Measurements from ENCODE around the gene THSD4. TPM values are rescaled to one million over a fixed set of nuclear protein-coding genes. Genes with fewer than 3 reads are reported as not detected.

The THSD4 gene
- total and polyA plus RNA-seq, 2 donors (not counting 1 experiment from before 2014, with no cell fraction given) = 43.1 to 95.5 TPM

- H3K9ac ChIP-seq (ENCODE audit: insufficient read depth, low read length) = no peak overlapping the region
- no peaks in the 10 kb centered on the region for H3K27me3 ChIP-seq (ENCODE audit: control insufficient read depth, insufficient read depth, low read length)
- no peak overlapping the region for H3K4me3 ChIP-seq (replicated peaks in 1 of 4; ENCODE audit: control extremely low read depth in 1 of 4, insufficient read depth in 1 of 4, low read depth in 3 of 4, low read length in 4 of 4)
- H3K4me1 ChIP-seq (ENCODE audit: control insufficient read depth, extremely low read depth, insufficient read depth, low read length) = no peaks in the 10 kb centered on the region
- H3K79me2 ChIP-seq (ENCODE audit: control insufficient read depth, insufficient read depth, low read length) = no peaks in the 10 kb centered on the region
- TF ChIP-seq EZH2 (IDR thresholded peaks at IDR 0.05; ENCODE audit: low read length, missing control alignments) = no peak
- TF ChIP-seq, protein P1, sequence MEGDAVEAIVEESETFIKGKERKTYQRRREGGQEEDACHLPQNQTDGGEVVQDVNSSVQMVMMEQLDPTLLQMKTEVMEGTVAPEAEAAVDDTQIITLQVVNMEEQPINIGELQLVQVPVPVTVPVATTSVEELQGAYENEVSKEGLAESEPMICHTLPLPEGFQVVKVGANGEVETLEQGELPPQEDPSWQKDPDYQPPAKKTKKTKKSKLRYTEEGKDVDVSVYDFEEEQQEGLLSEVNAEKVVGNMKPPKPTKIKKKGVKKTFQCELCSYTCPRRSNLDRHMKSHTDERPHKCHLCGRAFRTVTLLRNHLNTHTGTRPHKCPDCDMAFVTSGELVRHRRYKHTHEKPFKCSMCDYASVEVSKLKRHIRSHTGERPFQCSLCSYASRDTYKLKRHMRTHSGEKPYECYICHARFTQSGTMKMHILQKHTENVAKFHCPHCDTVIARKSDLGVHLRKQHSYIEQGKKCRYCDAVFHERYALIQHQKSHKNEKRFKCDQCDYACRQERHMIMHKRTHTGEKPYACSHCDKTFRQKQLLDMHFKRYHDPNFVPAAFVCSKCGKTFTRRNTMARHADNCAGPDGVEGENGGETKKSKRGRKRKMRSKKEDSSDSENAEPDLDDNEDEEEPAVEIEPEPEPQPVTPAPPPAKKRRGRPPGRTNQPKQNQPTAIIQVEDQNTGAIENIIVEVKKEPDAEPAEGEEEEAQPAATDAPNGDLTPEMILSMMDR (conservative IDR thresholded peaks at IDR 0.05 in 1 of 2, IDR thresholded peaks at IDR 0.05 in 1 of 2; ENCODE audit: low read depth in 1 of 2, low read length in 2 of 2) = no peak
- no peak for DNase-seq (ENCODE audit: low read depth in 2 of 2)
- H2AFZ ChIP-seq (ENCODE audit: low read length) = no peak overlapping the region
- H4K20me1 ChIP-seq (ENCODE audit: control insufficient read depth, extremely low read depth, insufficient read depth, low read length) = no peaks in the 10 kb centered on the region
- peaks cover 1% of the 10 kb centered on the region for H3K36me3 ChIP-seq (ENCODE audit: control insufficient read depth, insufficient read depth, low read length)
- H3K4me2 ChIP-seq (ENCODE audit: extremely low read depth, insufficient read depth, low read length) = no peak overlapping the region
- H3K27ac ChIP-seq (ENCODE audit: insufficient read depth, low read length) = no peak overlapping the region
- no peaks in the 10 kb centered on the region for H3K9me3 ChIP-seq (ENCODE audit: control insufficient read depth, insufficient read depth, low read depth, low read length)
Observed at GRCh38 chr15:71362987-71363968, 248.0 kb downstream of the THSD4 start.

DNA sequence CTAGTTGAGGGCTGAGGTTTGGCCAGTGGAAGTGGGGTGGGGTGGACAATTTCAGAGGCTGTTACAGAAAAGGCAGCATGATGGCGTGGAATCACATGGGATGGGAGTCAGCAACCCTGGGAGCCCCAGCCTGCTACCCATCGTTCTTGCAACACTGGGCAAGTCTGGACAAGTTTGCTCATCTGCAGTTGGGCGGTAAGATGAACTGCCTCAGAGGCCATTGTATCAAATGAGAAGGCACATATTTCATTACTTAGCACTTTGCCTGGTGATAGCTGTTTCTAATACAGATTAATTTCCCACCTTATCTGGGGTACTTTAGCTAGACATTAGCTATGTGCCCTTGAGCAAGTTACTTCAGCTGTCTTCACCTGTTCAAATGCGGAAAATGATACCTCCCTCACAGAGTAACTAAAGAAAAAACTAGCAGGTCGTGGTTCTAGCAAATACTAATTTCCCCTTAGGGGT, 248.9 kb downstream of the THSD4 start:
- Histone ChIP-seq H3K27ac (ENCODE audit: insufficient read depth, low read length) (no peak overlapping the region), H3K27me3 (ENCODE audit: control insufficient read depth, insufficient read depth, low read length) (no peaks in the 10 kb centered on the region), H3K4me3 (replicated peaks in 1 of 4; ENCODE audit: control extremely low read depth in 1 of 4, insufficient read depth in 1 of 4, low read depth in 3 of 4, low read length in 4 of 4) (no peak overlapping the region), H3K9me3 (ENCODE audit: control insufficient read depth, insufficient read depth, low read depth, low read length) (no peaks in the 10 kb centered on the region), H3K9ac (ENCODE audit: insufficient read depth, low read length) (no peak overlapping the region), H3K79me2 (ENCODE audit: control insufficient read depth, insufficient read depth, low read length) (no peaks in the 10 kb centered on the region), H3K4me1 (ENCODE audit: control insufficient read depth, extremely low read depth, insufficient read depth, low read length) (no peaks in the 10 kb centered on the region), H3K36me3 (ENCODE audit: control insufficient read depth, insufficient read depth, low read length) (peaks cover 1% of the 10 kb centered on the region), H3K4me2 (ENCODE audit: extremely low read depth, insufficient read depth, low read length) (no peak overlapping the region), H4K20me1 (ENCODE audit: control insufficient read depth, extremely low read depth, insufficient read depth, low read length) (no peaks in the 10 kb centered on the region), H2AFZ (ENCODE audit: low read length) (no peak overlapping the region)
- TF ChIP-seq, protein P1 (conservative IDR thresholded peaks at IDR 0.05 in 1 of 2, IDR thresholded peaks at IDR 0.05 in 1 of 2; ENCODE audit: low read depth in 1 of 2, low read length in 2 of 2) = no peak
- TF ChIP-seq EZH2 (IDR thresholded peaks at IDR 0.05; ENCODE audit: low read length, missing control alignments) = no peak
- DNase-seq (ENCODE audit: low read depth in 2 of 2) = no peak

GRCh38 chr15:71366522-71366921, 251.3 kb downstream of the THSD4 start:
- DNase-seq (ENCODE audit: low read depth in 2 of 2) = no peak
- H2AFZ ChIP-seq (ENCODE audit: low read length) = no peak overlapping the region
- H3K4me1 ChIP-seq (ENCODE audit: control insufficient read depth, extremely low read depth, insufficient read depth, low read length) = no peaks in the 10 kb centered on the region
- no peaks in the 10 kb centered on the region for H3K27me3 ChIP-seq (ENCODE audit: control insufficient read depth, insufficient read depth, low read length)
- no peaks in the 10 kb centered on the region for H4K20me1 ChIP-seq (ENCODE audit: control insufficient read depth, extremely low read depth, insufficient read depth, low read length)
- H3K4me3 ChIP-seq (replicated peaks in 1 of 4; ENCODE audit: control extremely low read depth in 1 of 4, insufficient read depth in 1 of 4, low read depth in 3 of 4, low read length in 4 of 4) = no peak overlapping the region
- no peak overlapping the region for H3K4me2 ChIP-seq (ENCODE audit: extremely low read depth, insufficient read depth, low read length)
- no peaks in the 10 kb centered on the region for H3K9me3 ChIP-seq (ENCODE audit: control insufficient read depth, insufficient read depth, low read depth, low read length)
- no peaks in the 10 kb centered on the region for H3K79me2 ChIP-seq (ENCODE audit: control insufficient read depth, insufficient read depth, low read length)
- no peak overlapping the region for H3K27ac ChIP-seq (ENCODE audit: insufficient read depth, low read length)
- TF ChIP-seq, protein P1 (conservative IDR thresholded peaks at IDR 0.05 in 1 of 2, IDR thresholded peaks at IDR 0.05 in 1 of 2; ENCODE audit: low read depth in 1 of 2, low read length in 2 of 2) = no peak
- no peak for TF ChIP-seq EZH2 (IDR thresholded peaks at IDR 0.05; ENCODE audit: low read length, missing control alignments)
- H3K9ac ChIP-seq (ENCODE audit: insufficient read depth, low read length) = no peak overlapping the region
- peaks cover 1% of the 10 kb centered on the region for H3K36me3 ChIP-seq (ENCODE audit: control insufficient read depth, insufficient read depth, low read length)

Data from fibroblast of lung (primary cell).